HL-60 (cell line): ENCODE data around the gene KCTD7.
"Not testable (repeated sequence)": the region's sequence is repeated elsewhere in the genome, so short reads cannot be mapped to it uniquely, and the experiment has no call there.

Experiments
- DNase-seq, 2 experiments: peaks; one replicate each; pipeline ENCODE4 v3.0.0-alpha.2; 2010 to 2020; ENCODE audit warnings: low read depth in 1 of 2, low spot score in 1 of 2
- H3K27ac ChIP-seq: fragments of 250-450 bp; sonication (Bioruptor Pico); replicated peaks from 2 replicates; pipeline ENCODE4 v1.5.1; 2020; ENCODE audit warnings: mild to moderate bottlenecking, moderate library complexity
- H3K27me3 ChIP-seq: fragments of 250-450 bp; sonication (Bioruptor Pico); 2 replicates; pipeline ENCODE4 v1.5.1; 2021; ENCODE audit warnings: mild to moderate bottlenecking, moderate library complexity; ENCODE audit not compliant: insufficient read depth, poor library complexity, severe bottlenecking
- H3K4me3 ChIP-seq: replicated peaks from 2 replicates; pipeline ENCODE4 v1.5.1; 2011; ENCODE audit warnings: mild to moderate bottlenecking, control low read depth, low read length; ENCODE audit not compliant: insufficient read depth
- GABPA ChIP-seq: IDR thresholded peaks from 2 replicates; pipeline ENCODE4 v1.6.1; 2012; ENCODE audit warnings: low read depth
- POLR2AphosphoS5 ChIP-seq: IDR thresholded peaks from 2 replicates; pipeline ENCODE4 v1.6.1; 2012; ENCODE audit warnings: low read depth
- SPI1 ChIP-seq: IDR thresholded peaks from 2 replicates; pipeline ENCODE4 v1.6.1; 2012; ENCODE audit warnings: low read depth, mild to moderate bottlenecking, borderline replicate concordance
- TF ChIP-seq, protein P1 (sequence below): IDR thresholded peaks from 2 replicates; pipeline ENCODE4 v1.6.1; 2012; ENCODE audit warnings: low read depth; ENCODE audit not compliant: insufficient replicate concordance
- TF ChIP-seq, protein P2 (sequence below): IDR thresholded peaks from one replicate; pipeline ENCODE4 v1.5.1; 2011; ENCODE audit warnings: low read length, control low read depth, inconsistent platforms; ENCODE audit not compliant: insufficient read depth

KCTD7 gene

DNA sequence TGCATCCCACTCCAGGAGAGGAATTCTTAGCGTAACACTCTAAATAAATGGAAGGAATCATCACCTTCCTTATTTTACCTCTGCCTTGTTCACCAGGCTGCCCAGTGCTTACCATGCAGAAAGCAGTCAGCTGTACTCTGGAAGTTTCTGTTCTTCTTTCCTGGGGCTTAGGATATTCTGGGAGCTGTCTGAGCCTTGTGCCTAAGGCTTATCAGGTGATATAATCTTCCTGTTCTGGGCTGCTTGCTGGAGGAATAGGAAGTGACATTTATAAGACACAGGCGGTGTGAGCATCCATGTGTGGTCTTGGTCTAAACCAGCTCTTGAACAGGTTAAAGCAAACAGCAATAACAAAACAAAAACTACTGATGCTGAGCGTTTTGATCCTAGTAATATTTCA is 13.5 kb downstream of the KCTD7 start:
- H3K27me3 ChIP-seq, result no peaks in the 10 kb centered on the region
- TF ChIP-seq POLR2AphosphoS5 (no peak), GABPA (no peak), SPI1 (no peak)
- H3K27ac ChIP-seq, result no peak overlapping the region
- no peak overlapping the region for H3K4me3 ChIP-seq
- no peak for DNase-seq

DNA sequence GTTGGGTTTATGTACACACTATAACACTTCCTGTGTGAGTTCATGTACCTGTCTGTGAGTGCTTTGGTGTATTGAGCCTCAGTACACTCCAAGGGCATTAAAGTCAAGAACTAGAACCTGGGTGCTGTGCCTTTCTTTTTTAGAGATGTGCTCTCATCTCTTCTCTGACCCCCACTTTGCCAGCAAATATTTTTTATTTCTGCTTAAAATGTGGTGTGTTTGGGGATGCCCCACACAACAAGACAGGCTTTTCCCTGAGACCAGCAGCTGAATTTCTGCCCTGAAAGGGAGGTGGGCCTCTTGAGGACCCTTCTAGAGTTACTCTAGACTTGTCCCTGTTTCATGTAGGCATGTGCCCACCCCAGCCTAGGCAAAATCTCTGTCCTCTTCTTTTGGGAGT is 14.3 kb downstream of the KCTD7 start:
- H3K27ac ChIP-seq, result no peak overlapping the region
- no peak overlapping the region for H3K4me3 ChIP-seq
- no peak for TF ChIP-seq SPI1
- no peak for TF ChIP-seq POLR2AphosphoS5
- TF ChIP-seq, protein P1, sequence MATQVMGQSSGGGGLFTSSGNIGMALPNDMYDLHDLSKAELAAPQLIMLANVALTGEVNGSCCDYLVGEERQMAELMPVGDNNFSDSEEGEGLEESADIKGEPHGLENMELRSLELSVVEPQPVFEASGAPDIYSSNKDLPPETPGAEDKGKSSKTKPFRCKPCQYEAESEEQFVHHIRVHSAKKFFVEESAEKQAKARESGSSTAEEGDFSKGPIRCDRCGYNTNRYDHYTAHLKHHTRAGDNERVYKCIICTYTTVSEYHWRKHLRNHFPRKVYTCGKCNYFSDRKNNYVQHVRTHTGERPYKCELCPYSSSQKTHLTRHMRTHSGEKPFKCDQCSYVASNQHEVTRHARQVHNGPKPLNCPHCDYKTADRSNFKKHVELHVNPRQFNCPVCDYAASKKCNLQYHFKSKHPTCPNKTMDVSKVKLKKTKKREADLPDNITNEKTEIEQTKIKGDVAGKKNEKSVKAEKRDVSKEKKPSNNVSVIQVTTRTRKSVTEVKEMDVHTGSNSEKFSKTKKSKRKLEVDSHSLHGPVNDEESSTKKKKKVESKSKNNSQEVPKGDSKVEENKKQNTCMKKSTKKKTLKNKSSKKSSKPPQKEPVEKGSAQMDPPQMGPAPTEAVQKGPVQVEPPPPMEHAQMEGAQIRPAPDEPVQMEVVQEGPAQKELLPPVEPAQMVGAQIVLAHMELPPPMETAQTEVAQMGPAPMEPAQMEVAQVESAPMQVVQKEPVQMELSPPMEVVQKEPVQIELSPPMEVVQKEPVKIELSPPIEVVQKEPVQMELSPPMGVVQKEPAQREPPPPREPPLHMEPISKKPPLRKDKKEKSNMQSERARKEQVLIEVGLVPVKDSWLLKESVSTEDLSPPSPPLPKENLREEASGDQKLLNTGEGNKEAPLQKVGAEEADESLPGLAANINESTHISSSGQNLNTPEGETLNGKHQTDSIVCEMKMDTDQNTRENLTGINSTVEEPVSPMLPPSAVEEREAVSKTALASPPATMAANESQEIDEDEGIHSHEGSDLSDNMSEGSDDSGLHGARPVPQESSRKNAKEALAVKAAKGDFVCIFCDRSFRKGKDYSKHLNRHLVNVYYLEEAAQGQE, result no peak
- no peak for TF ChIP-seq GABPA
- TF ChIP-seq, protein P2, sequence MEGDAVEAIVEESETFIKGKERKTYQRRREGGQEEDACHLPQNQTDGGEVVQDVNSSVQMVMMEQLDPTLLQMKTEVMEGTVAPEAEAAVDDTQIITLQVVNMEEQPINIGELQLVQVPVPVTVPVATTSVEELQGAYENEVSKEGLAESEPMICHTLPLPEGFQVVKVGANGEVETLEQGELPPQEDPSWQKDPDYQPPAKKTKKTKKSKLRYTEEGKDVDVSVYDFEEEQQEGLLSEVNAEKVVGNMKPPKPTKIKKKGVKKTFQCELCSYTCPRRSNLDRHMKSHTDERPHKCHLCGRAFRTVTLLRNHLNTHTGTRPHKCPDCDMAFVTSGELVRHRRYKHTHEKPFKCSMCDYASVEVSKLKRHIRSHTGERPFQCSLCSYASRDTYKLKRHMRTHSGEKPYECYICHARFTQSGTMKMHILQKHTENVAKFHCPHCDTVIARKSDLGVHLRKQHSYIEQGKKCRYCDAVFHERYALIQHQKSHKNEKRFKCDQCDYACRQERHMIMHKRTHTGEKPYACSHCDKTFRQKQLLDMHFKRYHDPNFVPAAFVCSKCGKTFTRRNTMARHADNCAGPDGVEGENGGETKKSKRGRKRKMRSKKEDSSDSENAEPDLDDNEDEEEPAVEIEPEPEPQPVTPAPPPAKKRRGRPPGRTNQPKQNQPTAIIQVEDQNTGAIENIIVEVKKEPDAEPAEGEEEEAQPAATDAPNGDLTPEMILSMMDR, result no peak
- no peak for DNase-seq
- H3K27me3 ChIP-seq, result no peaks in the 10 kb centered on the region

DNA sequence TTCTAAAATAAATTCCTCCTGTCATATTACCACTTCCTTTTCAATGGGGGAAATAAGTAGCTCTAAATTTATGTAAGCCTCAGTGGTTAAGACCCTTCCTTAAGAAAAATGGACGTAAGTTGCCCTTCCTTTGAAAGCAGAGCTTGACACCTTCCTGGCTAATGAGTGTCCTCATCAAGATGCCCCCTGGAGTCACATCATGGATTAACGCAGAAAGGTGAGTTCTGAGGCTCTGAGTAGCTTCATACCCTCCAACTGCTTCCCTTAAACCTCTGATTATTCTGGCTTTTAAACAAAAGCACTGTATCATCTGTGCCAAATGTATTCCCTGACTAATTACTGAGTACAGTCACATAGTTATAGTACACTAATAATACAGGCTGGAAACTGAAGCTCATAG is 14.7 kb downstream of the KCTD7 start:
- H3K4me3 ChIP-seq, result no peak overlapping the region
- TF ChIP-seq GABPA (no peak), SPI1 (no peak), POLR2AphosphoS5 (no peak)
- TF ChIP-seq, protein P1, result no peak
- TF ChIP-seq, protein P2, result no peak
- no peak for DNase-seq

DNA sequence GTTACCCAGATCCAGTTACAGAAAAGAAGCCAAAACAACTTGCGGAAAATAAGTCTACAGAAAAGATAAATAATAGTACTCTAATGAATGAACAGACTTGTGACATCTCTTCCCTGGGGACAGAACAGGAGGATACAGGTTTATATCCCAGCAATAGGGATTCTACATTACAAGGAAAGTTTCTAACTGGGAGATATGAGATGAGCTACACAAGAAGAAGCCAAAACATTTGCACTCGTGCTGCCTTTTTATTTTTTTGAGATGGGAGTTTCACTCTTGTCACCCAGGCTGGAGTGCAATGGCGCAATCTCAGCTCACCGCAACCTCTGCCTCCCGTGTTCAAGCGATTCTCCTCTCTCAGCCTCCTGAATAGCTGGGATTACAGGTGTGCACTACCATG is 22.3 kb downstream of the KCTD7 start:
- not testable (repeated sequence) for DNase-seq, H3K27me3 ChIP-seq, H3K27ac ChIP-seq, H3K4me3 ChIP-seq

More for the DNA sequence above, 14.7 kb downstream of the KCTD7 start:
- H3K27ac ChIP-seq, result no peak overlapping the region
- H3K27me3 ChIP-seq, result no peaks in the 10 kb centered on the region

DNA sequence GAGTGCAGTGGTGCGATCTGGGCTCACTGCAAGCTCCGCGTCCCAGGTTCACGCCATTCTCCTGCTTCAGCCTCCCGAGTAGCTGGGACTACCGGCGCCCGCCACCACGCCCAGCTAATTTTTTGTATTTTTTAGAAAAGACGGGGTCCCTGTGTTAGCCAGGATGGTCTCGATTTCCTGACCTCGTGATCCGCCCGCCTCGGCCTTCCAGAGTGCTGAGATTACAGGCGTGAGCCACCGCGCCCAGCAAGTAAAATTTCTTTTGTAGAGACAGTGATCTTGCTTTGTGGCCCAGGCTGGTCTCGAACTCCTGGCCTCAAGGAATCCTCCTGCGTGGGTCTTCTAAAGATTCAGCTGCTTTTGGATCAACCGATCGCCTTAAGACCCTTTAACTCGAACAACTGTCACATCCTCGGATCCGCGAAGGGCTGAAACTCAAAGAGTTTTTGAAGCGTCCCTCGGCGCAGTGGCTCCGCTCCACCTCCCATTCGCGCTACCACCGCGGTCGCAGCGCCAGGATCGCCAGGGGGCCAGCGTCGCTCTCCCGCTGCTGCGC is 25.1 kb downstream of the KCTD7 start:
- Histone ChIP-seq H3K27ac (peak overlapping the region; percentile 93), H3K4me3 (peak overlapping the region; percentile 81)
- DNase-seq, H3K27me3 ChIP-seq: not testable (repeated sequence)
